Suprapubic skin (tissue), 4 donors: ENCODE results near the gene ULK4. TPM values are rescaled to one million over a fixed set of nuclear protein-coding genes. Genes with fewer than 3 reads are reported as not detected.
A peak's percentile ranks its signal among the peaks of the same experiment; 100 is the strongest.
"Not testable (repeated sequence)": the region's sequence is repeated elsewhere in the genome, so short reads cannot be mapped to it uniquely, and the experiment has no call there.

Experiments used
- DNase-seq, 2 donors: peaks; one replicate each; pipeline ENCODE4 v3.0.0-alpha.2; 2019; ENCODE audit warnings: low spot score in 2 of 2
- H3K27ac ChIP-seq: fragments of 200-600 bp; sonication (generic); one replicate; pipeline ENCODE4 v1.5.1; 2019
- H3K27me3 ChIP-seq: fragments of 200-600 bp; sonication (generic); one replicate; pipeline ENCODE4 v1.5.1; 2019
- H3K36me3 ChIP-seq: fragments of 200-600 bp; sonication (generic); one replicate; pipeline ENCODE4 v1.5.1; 2019
- H3K4me1 ChIP-seq: fragments of 200-600 bp; sonication (generic); one replicate; pipeline ENCODE4 v1.5.1; 2019
- H3K4me3 ChIP-seq: fragments of 200-600 bp; sonication (generic); one replicate; pipeline ENCODE4 v1.5.1; 2019; ENCODE audit warnings: mild to moderate bottlenecking
- H3K9me3 ChIP-seq: fragments of 200-600 bp; sonication (generic); one replicate; pipeline ENCODE4 v1.5.1; 2019
- CTCF ChIP-seq, 2 donors: fragments of 200-600 bp in 1 of 2; fragments of 450-650 bp in 1 of 2; sonication (generic) in 1 of 2; IDR thresholded peaks; one replicate each; pipeline ENCODE4 v1.5.1; 2016 to 2019; ENCODE audit warnings: antibody characterized with exemption in 2 of 2, mild to moderate bottlenecking in 1 of 2, moderate library complexity in 1 of 2
- EP300 ChIP-seq: sonication (generic); formaldehyde crosslinking; IDR thresholded peaks from one replicate; pipeline ENCODE4 v1.6.1; 2017; ENCODE audit warnings: antibody characterized with exemption
- POLR2A ChIP-seq, 2 donors: fragments of 450-650 bp; IDR thresholded peaks; one replicate each; pipeline ENCODE4 v1.6.1; 2017; ENCODE audit warnings: antibody characterized with exemption in 2 of 2, mild to moderate bottlenecking in 2 of 2, moderate library complexity in 2 of 2
- POLR2AphosphoS5 ChIP-seq, 3 donors: sonication (generic); formaldehyde crosslinking; IDR thresholded peaks; one replicate each; pipeline ENCODE4 v1.6.1; 2017; ENCODE audit warnings: antibody characterized with exemption in 3 of 3
- WGBS: methylation state at CpG from one replicate; pipeline ENCODE4 v1.1.5; 2018; 5-methylcytosine and 5-hydroxymethylcytosine counted together
- total RNA-seq, 4 donors: library from RNA; depleted of rRNA; stranded (reverse); fragments of >200 nt; gene quantifications; one replicate each; pipeline ENCODE4 v1.1.0, GENCODE V29; 2016

The ULK4 gene
- total RNA-seq, 4 donors from 2014 or later, result 11.7 to 21.7 (median 16.6) TPM

GRCh38 chr3:41700155-41700554, 261.7 kb downstream of the ULK4 start:
- 96% methylated on average over 1 of the region's 1 CpG for WGBS
- Histone ChIP-seq H3K36me3 (no peaks in the 10 kb centered on the region), H3K27ac (no peak overlapping the region), H3K27me3 (no peaks in the 10 kb centered on the region), H3K4me1 (no peaks in the 10 kb centered on the region), H3K9me3 (no peaks in the 10 kb centered on the region), H3K4me3 (no peak overlapping the region)
- DNase-seq, result no peak
- TF ChIP-seq CTCF (IDR thresholded peaks at IDR 0.05) (no peak), POLR2A (IDR thresholded peaks at IDR 0.05) (no peak), EP300 (no peak), POLR2AphosphoS5 (IDR thresholded peaks at IDR 0.05) (no peak)

- Histone ChIP-seq H3K4me3 (no peak overlapping the region), H3K9me3 (no peaks in the 10 kb centered on the region), H3K27ac (no peak overlapping the region), H3K27me3 (no peaks in the 10 kb centered on the region), H3K36me3 (no peaks in the 10 kb centered on the region), H3K4me1 (no peaks in the 10 kb centered on the region)
- TF ChIP-seq CTCF (IDR thresholded peaks at IDR 0.05), result no peak
- TF ChIP-seq EP300, result no peak
- no peak for TF ChIP-seq POLR2AphosphoS5 (IDR thresholded peaks at IDR 0.05)
- TF ChIP-seq POLR2A (IDR thresholded peaks at IDR 0.05), result no peak
- DNase-seq, result no peak
- WGBS, result 96% methylated on average over 3 of the region's 3 CpGs
Measured at GRCh38 chr3:41698898-41699297, 263.0 kb downstream of the ULK4 start.

GRCh38 chr3:41697702-41698101, 264.2 kb downstream of the ULK4 start:
- 92% methylated on average over 1 of the region's 1 CpG for WGBS

GRCh38 chr3:41695806-41696205, 266.1 kb downstream of the ULK4 start:
- H3K27ac ChIP-seq, DNase-seq, H3K4me3 ChIP-seq, H3K36me3 ChIP-seq, H3K4me1 ChIP-seq, H3K9me3 ChIP-seq, H3K27me3 ChIP-seq: not testable (repeated sequence)
- WGBS, result 76% methylated on average over 12 of the region's 12 CpGs

More at GRCh38 chr3:41697702-41698101, 264.2 kb downstream of the ULK4 start:
- no peak for DNase-seq
- Histone ChIP-seq H3K9me3 (no peaks in the 10 kb centered on the region), H3K36me3 (no peaks in the 10 kb centered on the region), H3K27me3 (no peaks in the 10 kb centered on the region), H3K4me3 (no peak overlapping the region), H3K27ac (no peak overlapping the region), H3K4me1 (no peaks in the 10 kb centered on the region)
- no peak for TF ChIP-seq CTCF (IDR thresholded peaks at IDR 0.05)
- TF ChIP-seq POLR2A (IDR thresholded peaks at IDR 0.05), result no peak

- peaks cover 2% of the 10 kb centered on the region for H3K4me1 ChIP-seq
- H3K27me3 ChIP-seq, result no peaks in the 10 kb centered on the region
- no peak for DNase-seq
- WGBS, result 51% methylated on average over 3 of the region's 3 CpGs
- TF ChIP-seq POLR2AphosphoS5 (IDR thresholded peaks at IDR 0.05), result peak in 1 of 3 donors; percentile 40
- no peak for TF ChIP-seq EP300
- H3K4me3 ChIP-seq, result no peak overlapping the region
- H3K36me3 ChIP-seq, result no peaks in the 10 kb centered on the region
- H3K9me3 ChIP-seq, result no peaks in the 10 kb centered on the region
- no peak overlapping the region for H3K27ac ChIP-seq
Measured at GRCh38 chr3:41693799-41694198, 268.1 kb downstream of the ULK4 start.

- WGBS, result 57% methylated on average over 5 of the region's 5 CpGs
- Histone ChIP-seq H3K4me3 (no peak overlapping the region), H3K4me1 (peaks cover 2% of the 10 kb centered on the region), H3K27me3 (no peaks in the 10 kb centered on the region), H3K27ac (no peak overlapping the region), H3K9me3 (no peaks in the 10 kb centered on the region), H3K36me3 (no peaks in the 10 kb centered on the region)
- no peak for DNase-seq
- TF ChIP-seq EP300 (no peak), POLR2A (IDR thresholded peaks at IDR 0.05) (no peak), POLR2AphosphoS5 (IDR thresholded peaks at IDR 0.05) (no peak), CTCF (IDR thresholded peaks at IDR 0.05) (no peak)
Measured at GRCh38 chr3:41690766-41691563, 270.9 kb downstream of the ULK4 start.
